Small intestine (tissue), 16 donors: ENCODE data around the gene PTS. TPM values are rescaled to one million over a fixed set of nuclear protein-coding genes. Genes with fewer than 3 reads are reported as not detected.

Experiments
- DNase-seq, 2 donors: peaks; one replicate each; pipeline versions ENCODE4 v3.0.0 to v3.0.0-alpha.2; 2013
- FAIRE-seq: peaks from 2 replicates; lab custom pipeline; 2012; peaks lifted over from hg19 to GRCh38; lab: Jason Lieb, UNC
- H3K27ac ChIP-seq, 3 donors: one replicate each; pipeline ENCODE4 v1.5.1; 2013; ENCODE audit warnings: low read length in 2 of 3, mild to moderate bottlenecking in 2 of 3, control low read depth in 1 of 3, inconsistent platforms in 1 of 3, low read depth in 1 of 3, moderate library complexity in 1 of 3
- H3K27me3 ChIP-seq, 3 donors: one replicate each; pipeline ENCODE4 v1.6.1; 2013; ENCODE audit warnings: low read length in 3 of 3, inconsistent platforms in 1 of 3; ENCODE audit not compliant: control insufficient read depth in 3 of 3, insufficient read depth in 3 of 3
- H3K36me3 ChIP-seq, 3 donors: one replicate each; pipeline ENCODE4 v1.6.1; 2013; ENCODE audit warnings: low read length in 3 of 3, inconsistent platforms in 1 of 3, low read depth in 1 of 3, mild to moderate bottlenecking in 1 of 3, moderate library complexity in 1 of 3; ENCODE audit not compliant: control insufficient read depth in 3 of 3, insufficient read depth in 2 of 3
- H3K4me1 ChIP-seq, 3 donors: one replicate each; pipeline ENCODE4 v1.6.1; 2013; ENCODE audit warnings: low read length in 2 of 3, inconsistent platforms in 1 of 3, low read depth in 1 of 3, mild to moderate bottlenecking in 1 of 3, moderate library complexity in 1 of 3; ENCODE audit not compliant: control insufficient read depth in 3 of 3, insufficient read depth in 2 of 3
- H3K4me3 ChIP-seq, 3 donors: one replicate each; pipeline ENCODE4 v1.5.1; 2013; ENCODE audit warnings: low read length in 3 of 3, control low read depth in 1 of 3, inconsistent platforms in 1 of 3, low read depth in 1 of 3, mild to moderate bottlenecking in 1 of 3, moderate library complexity in 1 of 3
- H3K9me3 ChIP-seq, 2 donors: one replicate each; pipeline ENCODE4 v1.6.1; 2013; ENCODE audit warnings: low read depth in 1 of 2, low read length in 1 of 2; ENCODE audit not compliant: control insufficient read depth in 2 of 2, insufficient read depth in 1 of 2
- WGBS, 3 donors: extraction: QIAGEN DNeasy Blood & Tissue Kit; methylation state at CpG; one replicate each; pipeline ENCODE4 v1.1.7; 2013; 5-methylcytosine and 5-hydroxymethylcytosine counted together
- long read RNA-seq, 10 donors: transcript quantifications; one replicate each; lab custom pipeline, GENCODE V29; 2026
- polyA plus RNA-seq, 4 donors: library from polyadenylated mRNA; stranded (reverse) in 3 of 4; unstranded in 1 of 4; fragments of 200-250 nt in 3 of 4; fragments of 120-200 nt in 1 of 4; gene quantifications; one replicate each; pipeline versions ENCODE4 v1.2.1 to v1.2.3, GENCODE V29; 2013
- donor health status: healthy with polysubstance abuse.
- donor health status: control.
- donor health status: control.
- donor health status: Bipolar disorder and iron deficiency.
- donor health status: healthy.

PTS gene
- polyA plus RNA-seq, result 10 to 100 TPM; 25.5 to 57.3 (median 38.9) TPM
- long read RNA-seq, donor 1, transcript PTS-201 (6 exons, 935 nt), result major isoform, 16 of 20 reads
- long read RNA-seq, donor 1, partial matches to known transcripts, result 0 of 20 reads
- long read RNA-seq, donor 1, other reads (novel, unspliced or antisense), result 0 of 20 reads
- long read RNA-seq, donor 2, transcript PTS-201 (6 exons, 935 nt), result major isoform, 6 of 8 reads
- long read RNA-seq, donor 2, partial matches to known transcripts, result 0 of 8 reads
- long read RNA-seq, donor 2, other reads (novel, unspliced or antisense), result 0 of 8 reads
- long read RNA-seq, donor 3, transcript PTS-201 (6 exons, 935 nt), result major isoform, 16 of 30 reads
- long read RNA-seq, donor 3, partial matches to known transcripts, result 8 of 30 reads
- long read RNA-seq, donor 3, other reads (novel, unspliced or antisense), result 0 of 30 reads
- long read RNA-seq, donor 4, partial matches to known transcripts, result 0 of 1 reads
- long read RNA-seq, donor 4, other reads (novel, unspliced or antisense), result 0 of 1 reads
- long read RNA-seq, donor 5, transcript PTS-201 (6 exons, 935 nt), result major isoform, 5 of 6 reads
- long read RNA-seq, donor 5, partial matches to known transcripts, result 0 of 6 reads
- long read RNA-seq, donor 5, other reads (novel, unspliced or antisense), result 0 of 6 reads
- long read RNA-seq, donor 6, transcript PTS-201 (6 exons, 935 nt), result major isoform, 14 of 22 reads
- long read RNA-seq, donor 6, partial matches to known transcripts, result 6 of 22 reads
- long read RNA-seq, donor 6, other reads (novel, unspliced or antisense), result 0 of 22 reads
- long read RNA-seq, donor 7, result 0 reads
- long read RNA-seq, donor 8, partial matches to known transcripts, result 0 of 2 reads
- long read RNA-seq, donor 8, other reads (novel, unspliced or antisense), result 0 of 2 reads
- long read RNA-seq, donor 9, partial matches to known transcripts, result 0 of 4 reads
- long read RNA-seq, donor 9, other reads (novel, unspliced or antisense), result 0 of 4 reads
- long read RNA-seq, donor 10, transcript PTS-201 (6 exons, 935 nt), result major isoform, 17 of 29 reads
- long read RNA-seq, donor 10, transcript PTS-206 (3 exons, 601 nt), result minor isoform, 11 of 29 reads
- long read RNA-seq, donor 10, partial matches to known transcripts, result 0 of 29 reads
- long read RNA-seq, donor 10, other reads (novel, unspliced or antisense), result 0 of 29 reads

DNA sequence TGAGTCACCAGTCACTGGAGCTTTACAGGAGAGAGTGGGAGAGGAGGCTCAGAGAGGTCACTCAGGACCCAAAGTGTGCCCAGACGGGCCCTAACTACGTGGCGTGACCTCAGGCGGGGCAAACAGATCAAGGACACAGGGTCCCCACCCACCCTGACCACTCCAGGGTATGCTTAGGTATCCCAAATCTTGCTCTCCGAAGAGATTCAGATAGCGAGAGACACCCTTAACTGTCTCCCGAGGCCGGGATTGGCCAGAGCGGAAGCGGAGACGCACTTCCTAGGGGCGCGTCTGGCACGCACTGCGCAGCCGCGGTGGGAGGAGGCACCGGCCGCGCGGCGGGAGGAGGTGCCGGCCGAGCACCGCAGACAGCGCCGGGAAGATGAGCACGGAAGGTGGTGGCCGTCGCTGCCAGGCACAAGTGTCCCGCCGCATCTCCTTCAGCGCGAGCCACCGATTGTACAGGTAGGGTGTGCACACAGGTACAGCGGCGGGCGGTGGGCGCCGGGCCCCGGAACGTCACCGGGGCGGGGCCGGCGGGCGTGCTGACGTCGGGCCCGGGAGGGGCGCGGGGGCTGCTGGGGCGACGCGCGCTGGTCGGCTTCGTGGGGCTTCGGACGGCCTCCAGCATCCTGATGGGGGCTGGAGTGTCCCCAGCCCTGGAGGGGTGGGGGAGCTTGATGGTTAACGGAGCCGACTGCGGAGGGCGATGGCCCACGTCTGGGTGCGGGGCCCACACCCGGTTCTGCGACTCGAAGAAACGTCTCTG is at the start of gene PTS:
Gene PTS (plus strand): TSS at position 367 of the 769 bp plus-strand sequence. CDS start 16 bp downstream, at position 383.
- H3K36me3 ChIP-seq, result peaks cover 0 to 11% (median 3%) of the 10 kb centered on the region in 3 donors
- H3K9me3 ChIP-seq, result no peaks in the 10 kb centered on the region
- peak within 1 kb of the TSS; percentile 93 to 100 (median 95) for H3K27ac ChIP-seq
- 0 to 1% (median 0%) methylated on average over 41 to 70 of the region's 70 CpGs for WGBS, 3 donors
- FAIRE-seq (no peak), DNase-seq (peak; percentile 93 to 95)
- no peaks in the 10 kb centered on the region for H3K27me3 ChIP-seq
- H3K4me3 ChIP-seq, result peak within 1 kb of the TSS; percentile 69 to 88 (median 79)
- peaks cover 4 to 9% (median 6%) of the 10 kb centered on the region in 3 donors for H3K4me1 ChIP-seq

DNA sequence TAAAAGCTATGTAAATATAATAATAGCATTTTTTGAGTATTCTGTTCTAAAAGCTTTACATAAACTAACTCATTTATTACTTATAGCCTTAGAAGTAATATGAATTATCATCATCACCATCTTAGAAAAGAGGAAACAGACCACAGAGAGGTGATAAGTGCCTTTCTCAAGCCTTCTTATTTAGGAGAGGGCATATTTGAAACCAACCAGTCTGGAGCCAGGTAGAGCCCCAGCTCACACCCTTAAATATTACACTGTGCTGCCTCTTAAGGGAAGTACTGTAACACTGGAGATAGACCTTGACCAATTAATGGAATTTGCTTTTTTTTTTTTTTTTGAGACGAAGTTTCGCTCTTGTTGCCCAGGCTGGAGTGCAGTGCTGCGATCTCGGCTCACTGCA is 48.6 kb upstream of the PTS start:
- DNase-seq (no peak), FAIRE-seq (no peak)
- Histone ChIP-seq H3K9me3 (no peaks in the 10 kb centered on the region), H3K4me3 (no peak overlapping the region), H3K27ac (no peak overlapping the region), H3K27me3 (no peaks in the 10 kb centered on the region), H3K4me1 (peaks cover 3 to 11% (median 3%) of the 10 kb centered on the region in 3 donors), H3K36me3 (no peaks in the 10 kb centered on the region)
- WGBS, 3 donors, result 77 to 81% (median 81%) methylated on average over 4 of the region's 4 CpGs

DNA sequence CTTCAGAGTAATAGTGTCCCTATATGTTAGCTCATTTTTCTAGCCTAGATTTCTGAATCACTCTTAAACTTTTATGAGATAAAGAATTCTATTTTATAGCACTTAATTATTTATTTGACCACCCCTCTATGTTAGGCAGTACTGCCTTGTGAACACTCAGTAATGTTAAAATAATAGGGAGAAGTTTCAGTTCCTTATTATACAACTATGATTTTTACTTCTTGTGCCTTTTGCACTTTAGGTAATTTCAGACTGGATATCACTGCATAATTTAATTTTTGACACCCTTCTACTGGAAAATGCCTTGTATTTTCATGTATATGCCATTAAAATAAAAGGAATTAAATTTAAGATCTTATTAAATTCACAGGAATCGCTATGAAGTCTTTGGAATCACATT is 47.8 kb upstream of the PTS start:
- FAIRE-seq, result no peak
- no peaks in the 10 kb centered on the region for H3K9me3 ChIP-seq
- DNase-seq, result no peak
- no peaks in the 10 kb centered on the region for H3K27me3 ChIP-seq
- no peak overlapping the region for H3K4me3 ChIP-seq
- H3K4me1 ChIP-seq, result peaks cover 3 to 11% (median 3%) of the 10 kb centered on the region in 3 donors
- WGBS, 3 donors, result 92 to 96% (median 93%) methylated on average over 1 of the region's 1 CpG
- no peaks in the 10 kb centered on the region for H3K36me3 ChIP-seq
- no peak overlapping the region for H3K27ac ChIP-seq

DNA sequence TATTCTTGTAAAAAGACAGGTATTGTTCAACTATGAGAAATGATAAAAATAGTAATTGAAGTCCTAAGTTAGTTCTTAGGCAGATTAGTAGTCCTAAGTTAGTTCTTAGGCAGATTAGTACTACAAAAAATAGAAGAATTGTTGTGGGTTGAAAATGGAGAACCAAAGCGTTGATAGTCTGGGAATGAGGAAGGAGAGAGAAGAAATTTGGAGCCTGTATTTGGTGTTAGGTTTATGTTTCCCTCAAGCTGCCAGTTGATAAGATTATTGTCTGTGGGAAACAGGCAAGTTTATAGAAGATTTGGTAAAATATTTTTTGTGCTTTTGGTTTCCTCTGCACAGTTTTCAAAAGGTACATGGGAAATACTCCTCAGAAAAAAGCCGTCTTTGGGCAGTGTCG is 47.3 kb upstream of the PTS start:
- FAIRE-seq (no peak), DNase-seq (no peak)
- H3K4me3 ChIP-seq, result no peak overlapping the region
- H3K27me3 ChIP-seq, result no peaks in the 10 kb centered on the region
- H3K4me1 ChIP-seq, result peaks cover 3 to 11% (median 3%) of the 10 kb centered on the region in 3 donors
- H3K9me3 ChIP-seq, result no peaks in the 10 kb centered on the region
- WGBS, 3 donors, result 62 to 77% (median 77%) methylated on average over 3 of the region's 3 CpGs
- H3K36me3 ChIP-seq, result no peaks in the 10 kb centered on the region
- no peak overlapping the region for H3K27ac ChIP-seq

DNA sequence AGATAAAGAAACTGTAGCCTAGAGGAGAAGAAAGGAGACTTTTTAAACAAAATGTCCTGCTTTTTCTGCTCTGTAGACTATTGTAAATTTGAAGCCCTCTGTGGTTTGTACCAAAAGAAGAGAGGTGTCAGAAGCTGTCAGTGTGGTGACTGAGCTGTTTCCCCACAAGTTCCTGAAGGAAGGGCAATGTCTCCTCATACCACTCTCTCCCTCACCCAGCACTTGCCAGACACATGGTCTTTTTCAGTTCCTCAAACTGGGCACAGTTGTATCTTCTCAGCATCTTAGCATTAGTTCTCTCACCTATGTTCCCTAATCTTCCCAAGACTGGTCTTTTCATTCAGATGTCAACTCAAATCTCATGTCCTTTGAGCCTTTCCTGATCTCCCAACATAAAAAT is 46.6 kb upstream of the PTS start:
- H3K27ac ChIP-seq, result no peak overlapping the region
- no peaks in the 10 kb centered on the region for H3K36me3 ChIP-seq
- FAIRE-seq (no peak), DNase-seq (no peak)
- no peaks in the 10 kb centered on the region for H3K27me3 ChIP-seq
- peaks cover 3 to 11% (median 3%) of the 10 kb centered on the region in 3 donors for H3K4me1 ChIP-seq
- H3K4me3 ChIP-seq, result no peak overlapping the region
- H3K9me3 ChIP-seq, result no peaks in the 10 kb centered on the region

DNA sequence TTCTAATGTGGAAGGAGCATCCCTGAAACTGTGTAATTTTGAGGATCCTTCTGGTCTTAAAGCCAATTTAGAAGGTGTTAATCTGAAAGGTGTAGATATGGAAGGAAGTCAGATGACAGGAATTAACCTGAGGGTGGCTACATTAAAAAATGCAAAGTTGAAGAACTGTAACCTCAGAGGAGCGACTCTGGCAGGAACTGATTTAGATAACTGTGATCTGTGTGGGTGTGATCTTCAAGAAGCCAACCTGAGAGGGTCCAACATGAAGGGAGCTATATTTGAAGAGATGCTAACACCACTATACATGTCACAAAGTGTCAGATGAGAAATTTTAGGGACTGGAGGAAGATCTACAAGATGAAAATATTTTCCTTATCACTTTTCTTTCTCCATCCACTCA is 43.4 kb upstream of the PTS start:
- Histone ChIP-seq H3K36me3 (no peaks in the 10 kb centered on the region), H3K27ac (no peak overlapping the region), H3K4me1 (no peaks in the 10 kb centered on the region), H3K4me3 (no peak overlapping the region), H3K27me3 (no peaks in the 10 kb centered on the region), H3K9me3 (no peaks in the 10 kb centered on the region)
- WGBS, 3 donors, result 63 to 76% (median 63%) methylated on average over 1 of the region's 1 CpG
- no peak for FAIRE-seq
- no peak for DNase-seq

DNA sequence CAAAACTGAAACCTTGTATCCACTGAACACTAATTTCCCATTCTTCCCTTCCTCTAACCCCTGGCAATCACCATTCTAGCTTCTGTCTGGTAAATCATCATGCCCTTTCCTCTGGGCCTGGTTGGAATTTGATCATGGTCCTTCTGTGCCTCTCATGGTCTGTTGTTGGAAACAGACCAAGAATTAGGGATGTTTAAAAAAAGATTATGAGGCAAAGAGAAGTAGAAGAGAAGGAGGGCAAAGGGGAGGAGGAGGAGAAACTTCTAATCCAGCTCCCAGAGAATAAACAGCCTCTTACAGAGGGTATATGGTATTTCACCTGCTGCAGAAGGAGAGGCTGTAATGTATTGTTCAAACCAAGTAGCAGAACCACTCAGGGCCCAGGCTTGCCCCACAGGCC is 40.3 kb upstream of the PTS start:
- Histone ChIP-seq H3K4me1 (no peaks in the 10 kb centered on the region), H3K27ac (no peak overlapping the region)

More for the DNA sequence above, 40.3 kb upstream of the PTS start:
- H3K27me3 ChIP-seq, result no peaks in the 10 kb centered on the region
- no peaks in the 10 kb centered on the region for H3K36me3 ChIP-seq
- FAIRE-seq (no peak), DNase-seq (no peak)
- no peaks in the 10 kb centered on the region for H3K9me3 ChIP-seq
- no peak overlapping the region for H3K4me3 ChIP-seq
